WTC11 (cell line): Measurements from ENCODE around the gene ARHGEF10L.

ENCODE experiments used
- CTCF ChIP-seq: fragments of 200-600 bp; IDR thresholded peaks from 2 replicates; pipeline ENCODE4 v1.8.0; 2022; ENCODE audit warnings: antibody characterized with exemption
- MLX ChIP-seq: sonication (generic); formaldehyde crosslinking; IDR thresholded peaks from 2 replicates; pipeline ENCODE4 v1.8.1; 2023; ENCODE audit warnings: mild to moderate bottlenecking, missing genetic modification reagents, moderate library complexity
- NFATC4 ChIP-seq: fragments of 250-450 bp; sonication (Bioruptor Pico); IDR thresholded peaks from 2 replicates; pipeline ENCODE4 v1.9.0; 2021; ENCODE audit warnings: mild to moderate bottlenecking
- NFYB ChIP-seq: sonication (generic); formaldehyde crosslinking; conservative IDR thresholded peaks from 2 replicates; pipeline ENCODE4 v1.8.0; 2022; ENCODE audit warnings: low read depth, missing genetic modification reagents
- SMAD4 ChIP-seq: sonication (generic); formaldehyde crosslinking; IDR thresholded peaks from 2 replicates; pipeline ENCODE4 v1.8.0; 2022; ENCODE audit warnings: mild to moderate bottlenecking, missing genetic modification reagents
- SP1 ChIP-seq: sonication (generic); formaldehyde crosslinking; conservative IDR thresholded peaks from 2 replicates; pipeline ENCODE4 v1.8.1; 2022; ENCODE audit warnings: missing genetic modification reagents
- TP53 ChIP-seq: sonication (generic); formaldehyde crosslinking; IDR thresholded peaks from 2 replicates; pipeline ENCODE4 v1.8.1; 2023; ENCODE audit warnings: mild to moderate bottlenecking, missing genetic modification reagents
- ZBTB21 ChIP-seq: sonication (generic); formaldehyde crosslinking; IDR thresholded peaks from 2 replicates; pipeline ENCODE4 v1.8.1; 2023; ENCODE audit warnings: mild to moderate bottlenecking, missing genetic modification reagents, borderline replicate concordance
- ZNF263 ChIP-seq: sonication (generic); formaldehyde crosslinking; IDR thresholded peaks from 2 replicates; pipeline ENCODE4 v1.8.1; 2022; ENCODE audit warnings: low read depth, mild to moderate bottlenecking, moderate library complexity, missing genetic modification reagents
- ZNF416 ChIP-seq: fragments of 250-450 bp; sonication (Bioruptor Pico); IDR thresholded peaks from 2 replicates; pipeline ENCODE4 v1.9.0; 2021; ENCODE audit warnings: mild to moderate bottlenecking, inconsistent platforms
- TF ChIP-seq, protein P1 (sequence below): sonication (generic); formaldehyde crosslinking; IDR thresholded peaks from 2 replicates; pipeline ENCODE4 v1.8.0; 2023; ENCODE audit warnings: missing genetic modification reagents, mild to moderate bottlenecking, borderline replicate concordance

DNA sequence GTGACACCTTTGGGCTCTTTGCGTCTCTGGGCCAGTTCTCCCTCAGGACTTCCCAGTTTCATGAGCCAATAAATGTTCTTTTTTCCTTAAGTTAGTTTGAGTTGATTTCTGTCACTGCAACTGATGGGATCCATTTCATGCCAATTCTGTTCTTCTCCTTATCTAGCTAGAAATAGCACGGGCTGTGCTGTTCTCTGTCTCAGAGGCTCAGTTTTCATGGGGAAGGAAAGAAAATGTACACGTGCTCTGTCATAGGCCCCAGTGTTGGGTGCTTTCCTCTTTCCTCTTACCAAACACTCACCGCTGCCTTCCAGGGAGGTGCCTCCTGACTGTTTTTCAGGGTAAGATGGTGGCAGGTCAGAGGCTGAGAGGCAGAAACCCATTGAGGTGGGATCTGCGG, 172.4 kb downstream of the ARHGEF10L start:
- TF ChIP-seq CTCF (no peak), TP53 (CRISPR knock-in tag) (no peak), MLX (CRISPR knock-in tag) (no peak), NFATC4 (CRISPR knock-in tag) (no peak), ZBTB21 (no peak), ZNF416 (CRISPR knock-in tag) (no peak), ZNF263 (CRISPR knock-in tag) (no peak), NFYB (CRISPR knock-in tag) (no peak), SMAD4 (CRISPR knock-in tag) (no peak), SP1 (CRISPR knock-in tag) (no peak)
- TF ChIP-seq, protein P1, sequence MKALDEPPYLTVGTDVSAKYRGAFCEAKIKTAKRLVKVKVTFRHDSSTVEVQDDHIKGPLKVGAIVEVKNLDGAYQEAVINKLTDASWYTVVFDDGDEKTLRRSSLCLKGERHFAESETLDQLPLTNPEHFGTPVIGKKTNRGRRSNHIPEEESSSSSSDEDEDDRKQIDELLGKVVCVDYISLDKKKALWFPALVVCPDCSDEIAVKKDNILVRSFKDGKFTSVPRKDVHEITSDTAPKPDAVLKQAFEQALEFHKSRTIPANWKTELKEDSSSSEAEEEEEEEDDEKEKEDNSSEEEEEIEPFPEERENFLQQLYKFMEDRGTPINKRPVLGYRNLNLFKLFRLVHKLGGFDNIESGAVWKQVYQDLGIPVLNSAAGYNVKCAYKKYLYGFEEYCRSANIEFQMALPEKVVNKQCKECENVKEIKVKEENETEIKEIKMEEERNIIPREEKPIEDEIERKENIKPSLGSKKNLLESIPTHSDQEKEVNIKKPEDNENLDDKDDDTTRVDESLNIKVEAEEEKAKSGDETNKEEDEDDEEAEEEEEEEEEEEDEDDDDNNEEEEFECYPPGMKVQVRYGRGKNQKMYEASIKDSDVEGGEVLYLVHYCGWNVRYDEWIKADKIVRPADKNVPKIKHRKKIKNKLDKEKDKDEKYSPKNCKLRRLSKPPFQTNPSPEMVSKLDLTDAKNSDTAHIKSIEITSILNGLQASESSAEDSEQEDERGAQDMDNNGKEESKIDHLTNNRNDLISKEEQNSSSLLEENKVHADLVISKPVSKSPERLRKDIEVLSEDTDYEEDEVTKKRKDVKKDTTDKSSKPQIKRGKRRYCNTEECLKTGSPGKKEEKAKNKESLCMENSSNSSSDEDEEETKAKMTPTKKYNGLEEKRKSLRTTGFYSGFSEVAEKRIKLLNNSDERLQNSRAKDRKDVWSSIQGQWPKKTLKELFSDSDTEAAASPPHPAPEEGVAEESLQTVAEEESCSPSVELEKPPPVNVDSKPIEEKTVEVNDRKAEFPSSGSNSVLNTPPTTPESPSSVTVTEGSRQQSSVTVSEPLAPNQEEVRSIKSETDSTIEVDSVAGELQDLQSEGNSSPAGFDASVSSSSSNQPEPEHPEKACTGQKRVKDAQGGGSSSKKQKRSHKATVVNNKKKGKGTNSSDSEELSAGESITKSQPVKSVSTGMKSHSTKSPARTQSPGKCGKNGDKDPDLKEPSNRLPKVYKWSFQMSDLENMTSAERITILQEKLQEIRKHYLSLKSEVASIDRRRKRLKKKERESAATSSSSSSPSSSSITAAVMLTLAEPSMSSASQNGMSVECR (CRISPR knock-in tag), result no peak
